Naive thymus-derived CD4-positive, alpha-beta T cell (primary cell): ENCODE measurements around the gene SFT2D3. TPM values are rescaled to one million over a fixed set of nuclear protein-coding genes. Genes with fewer than 3 reads are reported as not detected.

Source experiments
- ATAC-seq: fragments of 150-1000 bp; cut with Tn5 transposase; 2 replicates; pipeline ENCODE4 v1.10.0; 2021; ENCODE audit warnings: mild to moderate bottlenecking, moderate library complexity
- CTCF ChIA-PET: fragments of 350-600 bp; sonication (Branson Sonifier 250); formaldehyde crosslinking; loops from one replicate; lab custom pipeline; 2021; ENCODE audit warnings: antibody characterized with exemption; lab: Charles Lee
- POLR2A ChIA-PET: fragments of 350-600 bp; sonication (Branson Sonifier 250); formaldehyde crosslinking; loops from one replicate; lab custom pipeline; 2021; ENCODE audit warnings: antibody characterized with exemption, inconsistent platforms; lab: Charles Lee
- DNase-seq, 9 donors: peaks; one replicate each; pipeline versions ENCODE4 v3.0.0 to v3.0.0-alpha.2; 2020 to 2022; ENCODE audit warnings: mixed read lengths in 1 of 9
- H3K27ac ChIP-seq: one replicate; pipeline ENCODE4 v1.7.0; 2013; ENCODE audit warnings: mild to moderate bottlenecking, low read depth, low read length, moderate library complexity
- H3K27me3 ChIP-seq, 2 donors: one replicate each; pipeline ENCODE4 v1.7.0; 2013; ENCODE audit warnings: low read length in 2 of 2, mild to moderate bottlenecking in 2 of 2, moderate library complexity in 2 of 2; ENCODE audit not compliant: control insufficient read depth in 2 of 2, insufficient read depth in 2 of 2
- H3K36me3 ChIP-seq, 3 experiments: 1 replicate in 2 of 3; 2 replicates in 1 of 3; pipeline ENCODE4 v1.7.0; 2013; ENCODE audit warnings: low read length in 3 of 3, mild to moderate bottlenecking in 3 of 3, moderate library complexity in 1 of 3; ENCODE audit not compliant: insufficient read depth in 3 of 3, control insufficient read depth in 2 of 3
- H3K4me1 ChIP-seq, 2 donors: one replicate each; pipeline ENCODE4 v1.7.0; 2013; ENCODE audit warnings: low read length in 2 of 2, mild to moderate bottlenecking in 2 of 2, moderate library complexity in 1 of 2; ENCODE audit not compliant: control insufficient read depth in 2 of 2, insufficient read depth in 2 of 2
- H3K4me3 ChIP-seq: 2 replicates; pipeline ENCODE4 v1.7.0; 2013; ENCODE audit warnings: mild to moderate bottlenecking, low read length
- H3K9me3 ChIP-seq, 3 experiments: 1 replicate in 2 of 3; 2 replicates in 1 of 3; pipeline ENCODE4 v1.7.0; 2013; ENCODE audit warnings: low read length in 3 of 3; ENCODE audit not compliant: control insufficient read depth in 2 of 3
- H3K27ac Mint-ChIP-seq, 9 donors: one replicate each; pipeline ENCODE4 v1.8.0; 2020 to 2022; ENCODE audit warnings: mixed read lengths in 9 of 9, mild to moderate bottlenecking in 8 of 9, moderate library complexity in 5 of 9, inconsistent platforms in 2 of 9
- H3K27me3 Mint-ChIP-seq, 5 donors: one replicate each; pipeline ENCODE4 v1.8.0; 2021 to 2022; ENCODE audit warnings: mixed read lengths in 5 of 5, mild to moderate bottlenecking in 1 of 5
- H3K36me3 Mint-ChIP-seq, 5 donors: one replicate each; pipeline ENCODE4 v1.8.0; 2020 to 2022; ENCODE audit warnings: mixed read lengths in 5 of 5, mild to moderate bottlenecking in 3 of 5, inconsistent platforms in 1 of 5
- H3K4me1 Mint-ChIP-seq, 7 donors: one replicate each; pipeline ENCODE4 v1.8.0; 2020 to 2022; ENCODE audit warnings: mixed read lengths in 7 of 7, mild to moderate bottlenecking in 3 of 7, inconsistent platforms in 1 of 7
- H3K4me3 Mint-ChIP-seq, 10 donors: one replicate each; pipeline ENCODE4 v1.8.0; 2020 to 2022; ENCODE audit warnings: mild to moderate bottlenecking in 10 of 10, mixed read lengths in 10 of 10, moderate library complexity in 6 of 10, inconsistent platforms in 2 of 10
- H3K9me3 Mint-ChIP-seq, 11 donors: one replicate each; pipeline ENCODE4 v1.8.0; 2020 to 2022; ENCODE audit warnings: mixed read lengths in 11 of 11, mild to moderate bottlenecking in 4 of 11, inconsistent platforms in 1 of 11, moderate library complexity in 1 of 11
- intact Hi-C, 2 donors: fragments of 100-400 bp; cut with micrococcal nuclease; formaldehyde crosslinking; loops; one replicate each; pipeline ENCODE4 v1.15.1; 2023
- polyA plus RNA-seq, 2 donors: library from polyadenylated mRNA; unstranded; fragments of 300-500 nt; fragmentation: Illumina TruSeq; gene quantifications; one replicate each; pipeline ENCODE4 v1.2.3, GENCODE V29; 2021
- total RNA-seq, 6 experiments: library from RNA in 5 of 6; stranded (reverse) in 5 of 6; gene quantifications; 1 replicate in 5 of 6; 2 replicates in 1 of 6; pipeline ENCODE4 v1.2.3 and lab custom pipeline; 2021 to 2026

Gene SFT2D3
- total RNA-seq, result 10 to 100 TPM in 2 of 5 experiments, 1 to 10 TPM in 3; 6.0 to 17.8 (median 8.9) TPM
- 1 to 10 TPM; 1.4 to 2.1 TPM for polyA plus RNA-seq
- total RNA-seq (lab: John Stamatoyannopoulos, UW), result 15.7 reads per million, percentile 45 among the genes with 10 or more reads in this experiment

GRCh38 chr2:127701193-127701650 is at the start of gene SFT2D3:
Gene SFT2D3 (plus strand): TSS chr2:127701497. CDS start chr2:127701529, 32 bp downstream.
- H3K4me1 ChIP-seq, result peaks cover 21 to 29% of the 10 kb centered on the region in 2 donors
- ATAC-seq (peak; percentile 83), DNase-seq (peak; percentile 84 to 92 (median 89))
- H3K9me3 Mint-ChIP-seq, result peaks cover 0 to 4% (median 0%) of the 10 kb centered on the region in 11 donors
- POLR2A ChIA-PET, result interaction anchor here (0.6 to 3.1 kb wide), 25 partner anchors 9 to 620 kb away, joined by 3 to 17 read pairs (median 5); partner anchors contain the start of genes IWS1, SAP130, UGGT1 and WDR33
- CTCF ChIA-PET, result no interaction called here
- peaks cover 0 to under 1% (median 0%) of the 10 kb centered on the region in 5 donors for H3K27me3 Mint-ChIP-seq
- H3K27ac Mint-ChIP-seq, result peak within 1 kb of the TSS; percentile 96 to 99 (median 98)
- intact Hi-C loops, result loop anchor here (1.0 to 10.0 kb wide), 18 partner anchors 59 to 1046 kb away; partner anchors contain the start of genes GYPC (in 2 of the 2), IWS1 (in 2 of the 2), UGGT1 (in 2 of the 2) and AMMECR1L (in 1 of the 2)
- peaks cover 0 to 7% (median 0%) of the 10 kb centered on the region in 3 experiments for H3K36me3 ChIP-seq
- peak within 1 kb of the TSS; percentile 88 to 96 (median 94) for H3K4me3 Mint-ChIP-seq
- H3K27ac ChIP-seq, result peak within 1 kb of the TSS; percentile 83
- no peaks in the 10 kb centered on the region for H3K9me3 ChIP-seq
- H3K36me3 Mint-ChIP-seq, result peaks cover 0 to 24% (median 13%) of the 10 kb centered on the region in 5 donors
- H3K4me1 Mint-ChIP-seq, result peaks cover 18 to 52% (median 46%) of the 10 kb centered on the region in 7 donors
- peak within 1 kb of the TSS; percentile 75 for H3K4me3 ChIP-seq
- no peaks in the 10 kb centered on the region for H3K27me3 ChIP-seq

GRCh38 chr2:127651971-127652550 is 49.2 kb upstream of the SFT2D3 start:
- no peaks in the 10 kb centered on the region for H3K9me3 Mint-ChIP-seq
- intact Hi-C loops, result no loop called here
- peaks cover 10 to 25% (median 21%) of the 10 kb centered on the region in 7 donors for H3K4me1 Mint-ChIP-seq
- H3K27ac Mint-ChIP-seq, result peak overlapping the region in 1 of 9 donors; percentile 51
- no peak overlapping the region for H3K27ac ChIP-seq
- no peaks in the 10 kb centered on the region for H3K27me3 Mint-ChIP-seq
- H3K4me1 ChIP-seq, result peaks cover 0 to 9% of the 10 kb centered on the region in 2 donors
- no peaks in the 10 kb centered on the region for H3K36me3 Mint-ChIP-seq
- ATAC-seq (no peak), DNase-seq (no peak)
- no peak overlapping the region for H3K4me3 ChIP-seq
- no peaks in the 10 kb centered on the region for H3K27me3 ChIP-seq
- ChIA-PET CTCF (interaction anchor here (0.6 to 10.3 kb wide), 4 partner anchors 13 to 76 kb away, joined by 3 to 141 read pairs (median 9); no protein-coding TSS in a partner anchor), POLR2A (no interaction called here)
- no peaks in the 10 kb centered on the region for H3K9me3 ChIP-seq
- H3K36me3 ChIP-seq, result no peaks in the 10 kb centered on the region
- H3K4me3 Mint-ChIP-seq, result no peak overlapping the region

GRCh38 chr2:127652786-127653357 is 48.4 kb upstream of the SFT2D3 start:
- Histone ChIP-seq H3K4me1 (peaks cover 0 to 9% of the 10 kb centered on the region in 2 donors), H3K36me3 (no peaks in the 10 kb centered on the region), H3K27ac (no peak overlapping the region), H3K9me3 (no peaks in the 10 kb centered on the region), H3K27me3 (no peaks in the 10 kb centered on the region), H3K4me3 (no peak overlapping the region)
- Mint-ChIP-seq H3K4me1 (peaks cover 10 to 20% (median 17%) of the 10 kb centered on the region in 7 donors), H3K36me3 (no peaks in the 10 kb centered on the region), H3K9me3 (no peaks in the 10 kb centered on the region), H3K27me3 (no peaks in the 10 kb centered on the region), H3K4me3 (no peak overlapping the region), H3K27ac (peak overlapping the region in 2 of 9 donors; percentile 25 to 51)
- ATAC-seq (no peak), DNase-seq (no peak)
- ChIA-PET CTCF (interaction anchor here (0.9 to 10.3 kb wide), 2 partner anchors 58 to 61 kb away, joined by 4 to 141 read pairs; no protein-coding TSS in a partner anchor), POLR2A (interaction anchor here (0.6 kb wide), 1 partner anchor 23 kb away, joined by 3 read pairs; no protein-coding TSS in a partner anchor)
- intact Hi-C loops, result no loop called here

GRCh38 chr2:127653421-127654083 is 47.7 kb upstream of the SFT2D3 start:
- no peaks in the 10 kb centered on the region for H3K9me3 Mint-ChIP-seq
- ChIA-PET CTCF (interaction anchor here (0.5 to 10.3 kb wide), 2 partner anchors 62 to 64 kb away, joined by 3 to 141 read pairs; no protein-coding TSS in a partner anchor), POLR2A (no interaction called here)
- H3K36me3 Mint-ChIP-seq, result no peaks in the 10 kb centered on the region
- Histone ChIP-seq H3K27ac (no peak overlapping the region), H3K27me3 (no peaks in the 10 kb centered on the region), H3K36me3 (no peaks in the 10 kb centered on the region), H3K4me3 (no peak overlapping the region), H3K9me3 (no peaks in the 10 kb centered on the region), H3K4me1 (peaks cover 0 to 9% of the 10 kb centered on the region in 2 donors)
- H3K4me1 Mint-ChIP-seq, result peaks cover 10 to 13% (median 11%) of the 10 kb centered on the region in 7 donors
- H3K27me3 Mint-ChIP-seq, result peaks cover 0 to under 1% (median 0%) of the 10 kb centered on the region in 5 donors
- no peak overlapping the region for H3K27ac Mint-ChIP-seq
- DNase-seq (no peak), ATAC-seq (no peak)
- intact Hi-C loops, result no loop called here
- no peak overlapping the region for H3K4me3 Mint-ChIP-seq

GRCh38 chr2:127654084-127654837 is 47.0 kb upstream of the SFT2D3 start:
- H3K36me3 Mint-ChIP-seq, result no peaks in the 10 kb centered on the region
- Histone ChIP-seq H3K27ac (no peak overlapping the region), H3K4me1 (peaks cover 0 to 6% of the 10 kb centered on the region in 2 donors), H3K4me3 (no peak overlapping the region), H3K27me3 (no peaks in the 10 kb centered on the region), H3K9me3 (no peaks in the 10 kb centered on the region), H3K36me3 (no peaks in the 10 kb centered on the region)
- DNase-seq (no peak), ATAC-seq (no peak)
- POLR2A ChIA-PET, result no interaction called here
- CTCF ChIA-PET, result interaction anchor here (0.5 to 10.3 kb wide), 2 partner anchors 63 to 65 kb away, joined by 3 to 141 read pairs; no protein-coding TSS in a partner anchor
- H3K9me3 Mint-ChIP-seq, result no peaks in the 10 kb centered on the region
- peaks cover 4 to 6% (median 5%) of the 10 kb centered on the region in 7 donors for H3K4me1 Mint-ChIP-seq
- H3K27me3 Mint-ChIP-seq, result peaks cover 0 to 6% (median 0%) of the 10 kb centered on the region in 5 donors
- intact Hi-C loops, result no loop called here
- H3K27ac Mint-ChIP-seq, result no peak overlapping the region
- H3K4me3 Mint-ChIP-seq, result no peak overlapping the region
